Measurements from ENCODE around the gene CHTOP. TPM values are rescaled to one million over a fixed set of nuclear protein-coding genes. Genes with fewer than 3 reads are reported as not detected.

CHTOP gene
- total and polyA plus RNA-seq, 2 of the 4 experiments (the other 2 are of a cell fraction), result 33.9 to 50.8 TPM

DNA sequence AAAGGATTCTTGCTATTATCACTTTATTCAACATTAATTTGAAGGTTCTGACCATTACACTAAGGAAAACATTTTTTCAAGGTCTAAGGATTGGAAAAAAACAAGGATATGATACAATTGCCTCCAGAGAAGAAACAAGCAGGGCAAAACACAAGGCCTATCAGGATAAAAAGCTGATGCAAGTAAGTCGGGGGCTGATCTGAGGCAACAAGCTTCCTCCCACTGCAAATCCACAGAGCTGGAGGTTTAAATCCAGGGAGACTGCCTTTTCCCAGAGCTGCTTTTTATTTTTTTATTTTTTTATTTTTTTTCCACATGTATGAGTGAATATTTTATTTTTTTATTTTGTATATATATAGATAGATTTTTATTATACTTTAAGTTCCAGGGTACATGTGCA is 48.9 kb upstream of the CHTOP start:
- intact Hi-C loops (cut with micrococcal nuclease) (no loop called here), in situ Hi-C loops (cut with MboI; ENCODE audit: low sequenced_read_pairs) (no loop called here), dilution Hi-C loops (cut with HindIII; ENCODE audit: low sequenced_read_pairs, unreplicated experiment) (no loop called here)
- no peak overlapping the region for H3K23ac ChIP-seq (ENCODE audit: low read depth, low read length)
- H4K5ac ChIP-seq (ENCODE audit: low read depth, low read length), result no peak overlapping the region
- ATAC-seq (ENCODE audit: low read depth) (no peak), DNase-seq (no peak)
- H3K18ac ChIP-seq (ENCODE audit: low read depth, low read length), result no peak overlapping the region
- TF ChIP-seq RAD21 (IDR thresholded peaks at IDR 0.05; ENCODE audit: low read length) (no peak), NFE2L2 (IDR thresholded peaks at IDR 0.05; ENCODE audit: low read depth, low read length) (no peak), FOS (IDR thresholded peaks at IDR 0.05; ENCODE audit: low read depth, low read length) (no peak), CEBPB (IDR thresholded peaks at IDR 0.05; ENCODE audit: low read depth, low read length) (no peak), MAFK (IDR thresholded peaks at IDR 0.05; ENCODE audit: low read depth, low read length) (no peak), CHD1 (IDR thresholded peaks at IDR 0.05; ENCODE audit: low read depth, low read length) (no peak), POLR2A (IDR thresholded peaks at IDR 0.05; ENCODE audit: low read depth, low read length) (no peak)
- TF ChIP-seq, protein P1, sequence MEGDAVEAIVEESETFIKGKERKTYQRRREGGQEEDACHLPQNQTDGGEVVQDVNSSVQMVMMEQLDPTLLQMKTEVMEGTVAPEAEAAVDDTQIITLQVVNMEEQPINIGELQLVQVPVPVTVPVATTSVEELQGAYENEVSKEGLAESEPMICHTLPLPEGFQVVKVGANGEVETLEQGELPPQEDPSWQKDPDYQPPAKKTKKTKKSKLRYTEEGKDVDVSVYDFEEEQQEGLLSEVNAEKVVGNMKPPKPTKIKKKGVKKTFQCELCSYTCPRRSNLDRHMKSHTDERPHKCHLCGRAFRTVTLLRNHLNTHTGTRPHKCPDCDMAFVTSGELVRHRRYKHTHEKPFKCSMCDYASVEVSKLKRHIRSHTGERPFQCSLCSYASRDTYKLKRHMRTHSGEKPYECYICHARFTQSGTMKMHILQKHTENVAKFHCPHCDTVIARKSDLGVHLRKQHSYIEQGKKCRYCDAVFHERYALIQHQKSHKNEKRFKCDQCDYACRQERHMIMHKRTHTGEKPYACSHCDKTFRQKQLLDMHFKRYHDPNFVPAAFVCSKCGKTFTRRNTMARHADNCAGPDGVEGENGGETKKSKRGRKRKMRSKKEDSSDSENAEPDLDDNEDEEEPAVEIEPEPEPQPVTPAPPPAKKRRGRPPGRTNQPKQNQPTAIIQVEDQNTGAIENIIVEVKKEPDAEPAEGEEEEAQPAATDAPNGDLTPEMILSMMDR (conservative IDR thresholded peaks at IDR 0.05; ENCODE audit: low read depth, low read length), result no peak
- TF ChIP-seq, protein P2, sequence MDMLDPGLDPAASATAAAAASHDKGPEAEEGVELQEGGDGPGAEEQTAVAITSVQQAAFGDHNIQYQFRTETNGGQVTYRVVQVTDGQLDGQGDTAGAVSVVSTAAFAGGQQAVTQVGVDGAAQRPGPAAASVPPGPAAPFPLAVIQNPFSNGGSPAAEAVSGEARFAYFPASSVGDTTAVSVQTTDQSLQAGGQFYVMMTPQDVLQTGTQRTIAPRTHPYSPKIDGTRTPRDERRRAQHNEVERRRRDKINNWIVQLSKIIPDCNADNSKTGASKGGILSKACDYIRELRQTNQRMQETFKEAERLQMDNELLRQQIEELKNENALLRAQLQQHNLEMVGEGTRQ (IDR thresholded peaks at IDR 0.05; ENCODE audit: low read depth, low read length), result no peak
- no peak overlapping the region for H2AK5ac ChIP-seq (ENCODE audit: low read depth, low read length)
- ChIA-PET CTCF (interaction anchor here (0.6 kb wide), 1 partner anchor 36 kb away, joined by 3 read pairs; the partner anchor contains the start of gene S100A3), POLR2A (ENCODE audit: unreplicated experiment) (no interaction called here)
- no peak overlapping the region for H2BK120ac ChIP-seq (ENCODE audit: low read depth, low read length)
- BruUV-seq (replicated peaks), result no TSS peak
- WGBS, 2 experiments (ENCODE audit: extremely low coverage in 2 of 2, insufficient read length in 1 of 2), result no CpG with 5 or more reads among the region's 1 CpG
- no peak overlapping the region for H3K4ac ChIP-seq (ENCODE audit: low read depth, low read length)
- H2AFZ ChIP-seq (replicated peaks; ENCODE audit: low read length, poor library complexity), result no peak overlapping the region
- H3K9me1 ChIP-seq (ENCODE audit: insufficient read depth, low read length), result no peaks in the 10 kb centered on the region
- H3K4me3 ChIP-seq (ENCODE audit: insufficient read depth, low read depth, low read length), result no peak overlapping the region
- no peak overlapping the region for H2BK20ac ChIP-seq (ENCODE audit: low read depth, low read length)
- H3K79me1 ChIP-seq (ENCODE audit: low read depth in 1 of 2, low read length in 2 of 2), result no peaks in the 10 kb centered on the region
- H3K4me2 ChIP-seq (ENCODE audit: low read depth, low read length), result no peak overlapping the region
- H3K4me1 ChIP-seq (ENCODE audit: control insufficient read depth, insufficient read depth, low read length), result peaks cover 2% of the 10 kb centered on the region; the same call in 1 of the 2 replicates
- no peak overlapping the region for H3K56ac ChIP-seq (ENCODE audit: extremely low read depth, insufficient read depth, low read length)
- H4K20me1 ChIP-seq (ENCODE audit: insufficient read depth, low read length), result no peaks in the 10 kb centered on the region
- H2AK9ac ChIP-seq (replicated peaks; ENCODE audit: low read depth, low read length, poor library complexity), result no peak overlapping the region
- H3K27me3 ChIP-seq (ENCODE audit: control insufficient read depth, insufficient read depth, low read length), result no peaks in the 10 kb centered on the region
- H2BK5ac ChIP-seq (ENCODE audit: low read depth, low read length, poor library complexity, severe bottlenecking), result no peak overlapping the region
- H3K9ac ChIP-seq (ENCODE audit: low read depth, low read length), result no peak overlapping the region
- H3K9me3 ChIP-seq (ENCODE audit: control insufficient read depth, insufficient read depth, low read length), result no peaks in the 10 kb centered on the region
- H2BK15ac ChIP-seq (ENCODE audit: low read depth, low read length), result no peak overlapping the region
- no peak overlapping the region for H4K91ac ChIP-seq (ENCODE audit: insufficient read depth, low read depth, low read length)
- H3K27ac ChIP-seq (ENCODE audit: insufficient read depth, low read length), result no peak overlapping the region
- no peaks in the 10 kb centered on the region for H3K36me3 ChIP-seq (ENCODE audit: control insufficient read depth, insufficient read depth, low read length)
- H4K8ac ChIP-seq (ENCODE audit: low read depth in 2 of 2, low read length in 2 of 2), result no peak overlapping the region
- H3K14ac ChIP-seq (replicated peaks; ENCODE audit: low read depth, low read length), result no peak overlapping the region
